Measurements from ENCODE around the gene PPP1R13B. TPM values are rescaled to one million over a fixed set of nuclear protein-coding genes. Genes with fewer than 3 reads are reported as not detected.
A peak's percentile ranks its signal among the peaks of the same experiment; 100 is the strongest.

Gene PPP1R13B
- total RNA-seq, 2 donors from 2014 or later = 63.0 to 89.3 TPM

DNA sequence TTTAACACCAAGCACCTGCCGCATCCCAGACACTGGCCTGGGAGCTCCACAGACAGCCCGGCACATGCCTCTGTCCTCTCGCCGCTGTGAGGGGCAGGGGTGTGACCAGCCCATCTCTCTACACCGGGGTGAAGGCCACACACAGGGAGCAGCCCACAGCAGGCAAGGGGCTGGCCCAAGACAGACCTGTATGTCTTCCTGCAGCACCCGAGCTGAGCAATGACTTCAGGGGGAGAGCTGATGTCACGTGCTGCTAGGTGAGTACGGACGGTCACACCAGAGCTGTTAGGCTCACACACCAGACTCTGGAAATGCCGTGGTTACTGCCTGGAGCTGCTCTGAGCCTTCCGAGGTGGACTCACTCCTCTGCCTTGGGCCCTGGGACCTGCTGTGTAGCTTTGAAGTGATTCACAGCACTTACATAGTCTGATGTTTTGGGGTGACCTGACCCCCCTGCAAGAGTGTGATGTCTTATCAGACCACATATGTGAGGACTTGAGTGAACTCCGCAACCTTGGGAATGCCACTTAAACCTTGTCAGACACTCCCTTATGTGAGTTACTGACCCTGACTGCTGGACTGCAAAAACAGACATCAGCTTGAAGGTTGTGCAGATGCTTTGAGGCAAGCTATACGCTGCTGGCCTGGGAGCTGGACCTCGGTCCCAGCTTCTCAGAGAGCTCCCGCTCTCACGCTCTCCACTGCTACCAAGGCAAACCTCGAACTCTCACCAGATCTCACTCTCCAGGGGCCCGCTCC is 133.9 kb downstream of the PPP1R13B start:
- ATAC-seq (no peak), DNase-seq (no peak)
- intact Hi-C loops (cut with DNase I) = no loop called here

DNA sequence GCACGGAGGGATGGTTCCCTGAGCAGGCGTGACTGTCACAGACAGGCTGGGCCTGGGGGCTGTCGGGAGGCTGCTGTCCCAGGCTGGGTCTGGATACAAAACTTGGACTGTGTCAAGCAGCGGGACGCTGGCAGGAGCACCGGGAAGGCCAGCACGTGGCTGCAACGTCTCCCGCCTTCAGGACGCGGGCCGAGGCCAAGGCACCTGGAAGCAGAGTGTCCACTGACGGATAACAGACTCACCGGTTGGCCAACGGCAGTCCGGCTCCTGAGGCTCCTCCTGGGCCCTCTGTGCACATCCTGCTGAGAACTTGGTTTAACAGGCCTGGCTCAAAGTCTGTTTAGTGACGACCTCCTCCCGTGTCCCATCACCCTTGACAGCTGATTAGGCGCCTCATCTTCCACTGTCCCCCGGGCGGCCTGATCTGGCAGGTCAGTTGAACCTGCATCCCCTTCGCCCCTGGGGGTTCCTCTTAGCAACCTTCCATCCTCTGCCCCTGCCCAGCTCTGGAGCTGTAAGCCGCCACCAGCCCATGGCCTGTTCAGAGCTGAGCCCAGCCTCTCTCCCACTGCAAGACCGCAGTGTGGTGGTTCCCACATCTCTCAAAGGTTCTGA is 134.6 kb downstream of the PPP1R13B start:
- no peak for ATAC-seq
- intact Hi-C loops (cut with DNase I) = no loop called here
- no peak for DNase-seq

DNA sequence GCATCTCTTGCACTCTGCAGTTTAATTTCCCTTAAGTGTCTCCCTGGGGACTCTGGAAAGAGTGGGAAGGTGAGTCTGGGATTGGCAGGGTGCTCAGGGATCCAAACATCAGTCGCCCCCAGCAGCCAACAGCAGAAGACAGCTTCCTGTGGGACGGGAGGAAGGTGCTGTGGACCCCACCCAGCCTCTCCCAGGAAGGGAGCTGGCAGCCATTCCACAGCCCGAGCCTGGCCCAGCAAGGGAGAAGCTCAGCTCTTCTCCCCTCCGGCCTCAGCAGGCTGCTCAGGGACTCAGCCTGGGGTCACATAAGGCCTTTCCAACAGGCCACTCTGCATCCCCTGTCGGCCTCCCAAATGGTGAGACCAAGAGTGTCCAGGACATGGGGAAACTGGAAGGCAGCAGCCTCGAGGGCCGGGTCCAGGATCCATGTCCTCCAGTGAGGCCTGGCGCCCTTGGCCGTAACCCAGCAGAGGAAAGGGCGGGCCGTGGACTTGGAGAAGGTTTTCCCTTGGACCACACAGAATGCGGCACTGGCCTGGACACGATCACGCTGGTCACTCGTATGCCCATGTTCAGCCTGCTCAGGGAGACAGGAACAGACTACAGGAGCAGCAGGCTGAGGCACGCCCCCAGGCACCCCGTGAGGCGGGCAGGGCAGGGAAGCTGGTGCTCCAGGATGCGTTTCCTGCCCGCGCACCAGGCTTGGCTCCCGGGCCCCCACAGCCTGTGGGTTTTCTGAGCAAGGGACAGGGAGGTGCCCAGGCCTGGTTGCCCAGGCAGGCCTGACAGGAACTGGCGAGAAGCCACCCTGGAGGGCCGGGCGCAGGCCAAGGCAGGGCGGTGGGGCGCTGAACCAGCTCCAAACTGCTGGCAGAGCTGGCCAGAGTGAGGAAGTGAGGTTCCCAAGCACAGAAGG is 135.6 kb downstream of the PPP1R13B start:
- peak; percentile 75 for DNase-seq
- ATAC-seq = peak in 1 of 2 donors; percentile 0
- intact Hi-C loops (cut with DNase I) = no loop called here

DNA sequence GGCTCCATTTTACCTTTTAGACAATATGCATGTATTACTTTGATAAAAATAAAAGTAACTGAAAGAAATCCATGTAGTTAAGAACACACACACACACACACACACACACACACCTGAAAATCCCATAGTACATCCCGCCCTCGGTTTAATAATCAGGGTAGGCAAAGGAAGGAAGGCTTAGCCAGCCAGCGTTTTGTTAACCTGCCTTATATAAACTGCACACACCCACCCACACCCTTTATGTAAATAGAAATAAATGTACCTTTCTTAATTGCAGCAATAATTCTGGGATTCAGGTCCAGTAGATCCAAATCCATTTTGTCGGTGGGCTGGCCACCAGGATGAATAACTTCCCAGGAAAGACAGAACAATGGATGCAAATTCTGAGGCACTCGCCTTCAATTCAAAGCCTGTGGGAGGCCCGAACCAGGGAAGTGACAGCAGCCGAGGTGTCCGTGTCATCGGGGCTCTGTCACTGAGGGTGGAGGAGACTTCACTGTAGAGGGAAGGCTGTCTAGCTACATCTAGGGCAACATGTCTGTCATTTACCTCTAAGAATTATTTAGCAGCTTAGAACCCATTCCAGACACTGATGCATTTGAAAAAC is 136.5 kb downstream of the PPP1R13B start:
- intact Hi-C loops (cut with DNase I) = no loop called here
- DNase-seq = no peak
- ATAC-seq = no peak

DNA sequence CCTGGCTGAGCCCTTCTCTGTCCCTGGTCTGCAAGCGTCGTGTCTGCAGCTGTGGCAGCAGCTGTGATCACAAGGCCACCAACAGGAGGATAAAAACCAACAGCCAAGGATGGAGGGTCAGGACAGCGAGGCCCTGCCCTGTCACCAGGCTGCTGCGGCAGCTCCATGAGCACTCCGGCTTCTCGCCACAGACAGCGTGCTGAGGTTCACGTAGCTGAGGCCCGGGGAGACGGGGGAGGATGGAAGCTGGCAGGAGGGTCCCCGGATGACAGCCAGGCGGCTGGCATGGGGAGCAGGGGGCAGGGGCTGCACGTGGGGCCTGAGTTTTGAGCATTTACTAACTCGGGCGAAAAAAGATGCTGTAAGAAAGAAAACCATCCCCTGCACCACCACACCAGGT is 137.6 kb downstream of the PPP1R13B start:
- intact Hi-C loops (cut with DNase I) = no loop called here
- ATAC-seq (no peak), DNase-seq (no peak)

DNA sequence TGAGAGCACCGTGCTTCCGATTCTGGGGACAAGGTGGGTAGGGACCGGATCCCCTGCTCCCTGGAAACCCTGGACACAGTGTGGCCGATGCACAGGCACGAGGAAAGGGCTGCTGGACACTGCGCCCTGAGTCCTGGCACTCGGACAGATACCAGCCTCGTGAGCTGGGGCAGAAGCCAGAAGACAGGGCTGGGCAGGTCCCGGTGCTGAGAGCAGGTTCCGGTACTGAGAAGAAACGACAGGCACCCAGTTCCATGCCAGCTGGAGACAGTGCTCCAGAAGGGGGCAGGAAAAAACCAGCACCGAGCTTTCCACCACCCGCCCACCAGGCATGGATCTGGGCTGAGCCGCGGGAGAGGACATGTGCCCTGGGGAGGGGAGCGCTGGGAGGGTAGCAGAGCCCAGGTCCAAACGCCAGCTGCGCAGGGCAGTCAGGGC is 138.6 kb downstream of the PPP1R13B start:
- ATAC-seq = peak; percentile 3 to 17
- intact Hi-C loops (cut with DNase I) = no loop called here
- DNase-seq = no peak

DNA sequence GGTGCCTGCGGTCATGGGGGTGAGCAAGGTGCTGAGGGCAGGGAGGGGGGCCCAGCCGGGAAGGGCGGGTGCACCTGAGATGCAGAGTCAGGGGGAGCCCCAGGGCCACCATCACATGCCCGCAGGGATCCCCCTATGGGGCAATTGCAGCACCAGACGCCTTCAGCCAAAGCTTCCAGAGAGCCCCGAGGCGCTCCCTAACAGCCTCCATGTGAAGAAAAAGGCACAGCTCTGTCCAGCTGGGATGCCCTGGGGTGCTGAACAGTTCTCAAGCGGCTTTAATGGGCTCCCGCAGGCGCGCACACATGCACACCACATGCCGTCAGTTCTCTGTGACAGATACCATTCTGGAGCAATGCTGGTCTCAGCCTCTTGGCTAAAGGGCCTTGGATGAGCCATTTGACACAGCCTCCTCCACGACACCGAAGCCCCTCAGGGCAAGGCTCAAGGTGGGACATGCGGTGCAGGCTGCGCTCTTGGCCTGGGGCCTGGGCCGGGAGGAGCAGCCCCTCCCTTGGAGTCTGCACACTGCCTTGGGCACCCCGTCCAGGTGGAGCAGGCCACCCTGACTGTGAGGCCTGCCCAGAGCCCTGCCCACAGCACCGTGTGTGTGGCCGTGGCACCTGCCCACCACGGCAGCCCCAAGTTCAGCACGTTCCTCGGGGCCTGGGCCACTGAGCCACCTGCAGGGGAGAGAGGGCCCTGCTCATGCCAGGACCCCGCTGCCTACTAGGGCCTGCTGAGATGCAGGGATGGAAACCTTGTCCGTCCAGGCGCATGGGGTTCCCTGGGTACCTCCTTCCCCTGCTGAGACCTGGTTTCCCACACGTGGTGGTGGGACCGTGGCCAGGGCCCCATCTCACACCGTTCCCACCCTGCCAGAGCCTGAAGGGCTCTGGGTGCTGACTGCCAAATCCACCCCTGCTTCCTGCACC is 139.8 kb downstream of the PPP1R13B start:
- DNase-seq = no peak
- intact Hi-C loops (cut with DNase I) = no loop called here
- ATAC-seq = no peak

DNA sequence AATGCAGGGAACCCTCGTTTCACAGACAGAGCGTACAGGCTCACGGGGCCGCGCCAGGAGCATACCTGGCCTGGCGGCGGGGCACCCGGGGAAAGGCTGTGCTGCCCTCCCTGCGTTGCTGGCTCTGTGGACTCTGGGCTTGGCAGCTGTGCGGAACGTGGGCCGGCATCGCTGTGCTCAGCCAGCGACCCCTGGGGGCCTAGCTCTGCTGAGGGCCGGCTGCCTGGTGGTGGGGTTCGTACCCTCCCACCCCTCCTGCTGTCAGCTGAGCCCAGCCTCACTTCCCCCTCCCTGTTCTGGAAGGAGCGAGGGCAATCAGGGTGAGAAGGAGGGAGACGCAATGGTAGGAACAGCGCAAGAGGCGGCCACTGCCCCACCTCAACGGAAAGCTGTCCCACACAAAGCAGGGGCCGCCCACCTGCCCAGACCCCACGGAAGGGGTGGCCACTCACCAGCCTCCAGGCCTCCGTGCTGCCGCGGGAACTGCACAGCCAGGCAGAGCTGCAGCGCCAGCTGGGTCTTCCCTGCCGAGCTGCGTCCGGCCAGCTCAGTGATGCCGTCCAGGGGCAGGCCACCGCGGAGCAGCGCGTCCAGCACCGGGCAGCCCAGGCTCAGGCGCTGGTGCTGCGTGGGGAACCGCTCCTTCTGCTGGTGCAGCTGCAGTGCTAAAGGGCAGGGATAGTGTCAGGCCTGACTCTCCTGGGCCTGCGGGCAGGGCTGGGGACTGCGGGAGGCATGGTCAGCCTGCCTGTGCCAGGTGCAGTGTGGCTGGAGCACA is 140.6 kb downstream of the PPP1R13B start:
- ATAC-seq (no peak), DNase-seq (no peak)

DNA sequence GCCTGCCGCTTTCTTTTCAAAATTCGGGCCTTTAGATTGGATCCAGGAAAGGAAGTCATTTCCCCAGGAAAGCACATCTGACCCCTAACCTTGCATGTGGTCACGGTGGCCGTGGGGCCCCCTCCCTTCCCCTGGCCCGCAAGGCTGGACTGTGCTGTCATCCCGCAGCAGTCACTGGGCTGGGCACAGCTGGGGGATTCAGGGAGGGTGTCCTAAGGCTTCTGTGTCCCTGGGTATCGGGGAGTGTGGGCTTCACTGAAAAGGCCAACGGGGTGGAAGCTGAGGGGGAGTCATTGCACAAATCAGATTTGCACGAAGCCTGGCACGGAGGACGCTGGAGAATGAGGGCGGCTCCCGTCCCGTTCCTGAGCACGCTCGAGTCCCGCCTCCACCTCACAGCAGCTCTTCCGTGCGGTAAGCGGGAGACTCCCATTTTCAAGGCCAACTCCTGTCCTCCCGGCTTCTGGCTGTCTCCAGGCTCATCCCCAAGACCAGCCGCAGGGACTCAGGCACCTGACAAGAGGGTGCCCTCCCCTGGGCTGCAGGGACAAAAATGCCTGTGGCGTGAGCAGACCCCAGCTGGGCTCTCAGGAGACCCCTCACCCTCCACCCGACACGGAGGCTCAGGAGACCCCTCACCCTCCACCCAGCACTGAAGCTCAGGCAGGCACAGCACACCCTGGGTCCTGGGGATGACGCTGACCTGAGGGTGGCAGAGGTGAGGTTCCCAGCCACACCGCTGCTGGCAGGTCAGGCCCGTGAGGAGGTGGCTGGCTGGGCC is 141.7 kb downstream of the PPP1R13B start:
- intact Hi-C loops (cut with DNase I) = no loop called here
- ATAC-seq (peak in 1 of 2 donors; percentile 3), DNase-seq (no peak)

More for the DNA sequence above, 140.6 kb downstream of the PPP1R13B start:
- intact Hi-C loops (cut with DNase I) = no loop called here

DNA sequence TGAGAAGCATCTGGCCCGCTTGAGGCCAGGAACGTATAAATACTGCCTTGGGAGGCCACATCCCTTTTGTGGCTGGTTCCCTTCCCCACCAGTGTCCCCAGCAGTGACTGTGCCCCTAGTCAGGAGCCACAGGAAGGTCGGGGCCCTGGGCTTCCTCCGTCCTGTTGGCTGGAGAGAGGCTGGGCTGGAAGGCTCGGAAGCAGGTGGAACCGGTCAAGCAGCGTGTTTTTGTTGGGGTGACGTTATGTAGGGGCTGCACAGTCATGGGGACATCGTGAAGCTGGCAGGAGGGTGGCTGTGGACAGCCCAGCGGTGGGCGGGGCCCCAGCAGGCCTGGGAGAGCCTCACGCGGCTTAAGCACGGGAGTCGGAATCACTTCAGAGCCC is 142.3 kb downstream of the PPP1R13B start:
- intact Hi-C loops (cut with DNase I) = no loop called here
- ATAC-seq = peak; percentile 23 to 43
- peak; percentile 84 for DNase-seq

DNA sequence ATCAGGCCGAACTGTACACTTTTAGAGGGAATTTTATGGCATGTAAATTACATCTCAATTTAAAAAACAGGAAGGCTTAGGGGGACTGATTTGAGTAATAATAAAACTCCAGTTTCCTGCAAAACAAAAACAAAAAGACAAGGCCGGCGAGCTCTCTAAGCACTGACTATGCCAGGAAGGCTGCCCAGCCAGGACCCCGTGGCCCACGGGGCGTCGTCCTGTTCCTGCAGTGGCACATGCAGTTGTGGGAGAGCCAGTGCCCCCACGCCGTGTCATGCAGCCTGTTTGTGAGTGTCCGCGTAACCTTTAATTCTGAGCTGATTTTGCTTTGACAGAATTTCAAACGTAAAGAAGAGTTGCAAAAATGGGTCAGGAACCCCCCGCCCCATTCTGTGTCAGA is 142.7 kb downstream of the PPP1R13B start:
- intact Hi-C loops (cut with DNase I) = no loop called here
- DNase-seq = no peak
- no peak for ATAC-seq

DNA sequence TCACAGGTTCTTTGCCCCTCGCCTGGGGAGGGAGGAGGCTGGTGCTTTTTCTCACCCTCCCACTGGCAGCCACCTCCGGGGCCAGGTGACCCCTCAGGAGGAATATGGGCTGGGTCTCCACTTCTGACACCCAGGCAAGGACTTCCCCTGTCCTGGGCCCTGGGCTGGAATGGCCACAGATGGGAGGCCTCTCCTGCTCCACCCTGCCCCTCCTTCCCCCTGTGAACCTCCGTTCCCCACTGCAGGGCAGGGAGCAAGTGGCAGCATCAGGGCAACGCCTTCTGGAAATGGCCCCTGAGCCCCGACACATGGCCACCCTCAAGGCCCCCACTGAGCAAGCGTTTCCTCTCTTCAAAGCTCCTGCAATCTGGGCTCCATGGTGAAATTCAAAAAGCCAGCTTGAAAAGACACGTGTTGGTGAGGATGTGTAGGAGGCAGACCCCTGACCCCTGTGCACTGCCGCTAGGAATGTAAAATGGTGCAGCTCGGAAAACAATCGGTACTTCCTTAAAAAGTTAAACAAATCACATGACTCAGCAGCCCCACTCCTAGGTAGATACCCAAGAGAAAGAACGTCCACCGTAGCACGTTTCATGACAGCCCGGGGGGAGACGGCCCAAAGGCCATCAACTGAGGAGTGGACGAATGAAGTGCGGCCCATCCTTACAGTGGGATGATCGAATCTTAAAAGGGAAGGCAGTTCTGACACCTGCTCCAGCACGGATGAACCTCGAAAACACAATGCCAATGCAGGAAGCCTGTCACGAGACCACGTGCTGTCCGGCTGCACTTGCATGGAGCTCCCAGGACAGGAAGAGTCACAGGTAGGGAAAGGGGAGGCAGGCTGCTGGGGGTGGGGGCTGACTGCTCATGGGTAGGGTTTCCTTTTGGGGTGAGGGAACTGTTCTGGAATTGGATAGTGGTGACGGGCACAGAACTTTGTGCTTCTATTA is 143.7 kb downstream of the PPP1R13B start:
- intact Hi-C loops (cut with DNase I) = no loop called here
- DNase-seq = no peak

DNA sequence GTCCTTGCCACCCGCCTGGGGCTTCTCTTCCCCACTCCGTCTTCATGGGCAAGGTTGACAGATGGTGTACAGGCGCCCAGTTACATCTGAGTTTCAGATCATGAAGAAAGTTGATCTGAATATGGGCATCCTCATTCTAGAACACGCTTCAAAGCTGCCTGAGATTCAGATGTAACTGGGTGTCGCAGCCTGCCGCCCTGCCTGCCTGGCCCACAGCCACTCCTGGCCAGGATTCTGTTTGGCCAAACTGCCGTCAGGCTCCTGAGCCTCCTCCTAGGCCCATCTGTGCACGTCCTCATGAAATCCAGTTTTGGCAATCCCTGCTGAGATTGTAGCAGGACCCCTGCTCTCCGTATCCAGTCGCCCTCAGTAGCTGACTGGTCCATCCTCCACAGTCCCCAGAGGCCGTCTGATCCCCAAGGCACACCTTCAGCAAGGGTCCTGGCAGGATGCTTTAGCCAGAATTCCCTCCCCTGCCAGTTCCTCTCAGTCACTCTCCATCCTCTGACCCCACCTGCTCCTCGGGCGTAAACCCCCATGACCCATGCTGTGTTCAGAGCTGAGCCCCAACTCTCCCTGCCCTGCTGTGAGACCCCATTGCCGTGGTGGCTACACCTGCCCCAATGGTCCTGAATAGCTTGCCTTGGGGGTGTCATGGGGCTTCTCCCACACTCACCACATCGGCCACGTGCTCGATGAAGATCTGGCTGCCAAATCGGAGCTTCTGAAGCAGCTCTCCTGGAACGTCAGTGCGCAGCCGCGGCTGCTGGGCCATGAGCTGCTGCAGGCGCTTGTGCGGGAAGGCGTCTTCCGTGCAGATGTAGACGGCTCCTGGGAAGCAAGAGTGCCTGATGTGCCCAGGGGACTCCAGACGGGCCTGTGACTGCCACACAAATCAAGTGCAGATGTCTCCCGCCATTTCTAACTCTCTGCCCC is 144.6 kb downstream of the PPP1R13B start:
- no peak for DNase-seq
- ATAC-seq = no peak
- intact Hi-C loops (cut with DNase I) = no loop called here

More for the DNA sequence above, 143.7 kb downstream of the PPP1R13B start:
- ATAC-seq = no peak

DNA sequence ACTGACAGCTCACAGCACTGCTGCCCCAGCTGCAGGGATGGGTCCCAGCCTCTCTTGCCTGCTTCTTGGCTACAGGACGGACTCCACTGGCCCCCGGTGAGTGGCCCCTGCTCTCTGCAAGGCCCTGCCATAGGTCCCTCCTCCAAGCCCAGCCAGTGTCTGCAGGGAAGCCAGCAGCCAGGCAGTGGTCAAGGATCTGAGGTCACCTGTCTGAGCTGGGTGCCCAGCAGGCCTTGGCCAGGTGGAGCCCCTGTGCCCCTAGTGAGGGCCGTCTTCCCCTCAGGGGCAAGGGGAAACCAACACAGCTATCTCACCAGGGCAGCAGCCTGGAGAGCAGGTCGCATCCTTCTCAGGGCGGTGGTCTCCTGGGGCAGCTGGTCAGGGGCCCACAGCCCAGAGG is 145.3 kb downstream of the PPP1R13B start:
- ATAC-seq = no peak
- intact Hi-C loops (cut with DNase I) = no loop called here
- no peak for DNase-seq
